Hepatocyte (in vitro differentiated cells): ENCODE results near the gene SLC9A2. TPM values are rescaled to one million over a fixed set of nuclear protein-coding genes. Genes with fewer than 3 reads are reported as not detected.

Experiments
- DNase-seq: peaks from one replicate; pipeline ENCODE4 v3.0.0-alpha.2; 2016; ENCODE audit warnings: low spot score
- H2AFZ ChIP-seq: fragments of 200-600 bp; sonication (generic); 2 replicates; pipeline ENCODE4 v1.6.0; 2016; ENCODE audit warnings: antibody characterized with exemption, mild to moderate bottlenecking
- H3K27ac ChIP-seq: fragments of 200-600 bp; sonication (generic); 2 replicates; pipeline ENCODE4 v1.5.1; 2016; ENCODE audit warnings: mild to moderate bottlenecking
- H3K27me3 ChIP-seq: fragments of 200-600 bp; sonication (generic); 2 replicates; pipeline ENCODE4 v1.6.1; 2016
- H3K36me3 ChIP-seq: fragments of 200-600 bp; sonication (generic); replicated peaks from 2 replicates; pipeline ENCODE4 v1.5.1; 2016; ENCODE audit warnings: low read depth; ENCODE audit not compliant: insufficient read depth
- H3K4me1 ChIP-seq: fragments of 200-600 bp; sonication (generic); 2 replicates; pipeline ENCODE4 v1.5.1; 2016; ENCODE audit warnings: mild to moderate bottlenecking, moderate library complexity; ENCODE audit not compliant: insufficient read depth
- H3K4me2 ChIP-seq: fragments of 200-600 bp; sonication (generic); 2 replicates; pipeline ENCODE4 v1.6.0; 2016
- H3K4me3 ChIP-seq: fragments of 200-600 bp; sonication (generic); 2 replicates; pipeline ENCODE4 v1.5.1; 2016; ENCODE audit warnings: mild to moderate bottlenecking
- H3K79me2 ChIP-seq: fragments of 200-600 bp; sonication (generic); 2 replicates; pipeline ENCODE4 v1.6.0; 2017; ENCODE audit warnings: mild to moderate bottlenecking
- H3K9me2 ChIP-seq: fragments of 200-600 bp; sonication (generic); replicated peaks from 2 replicates; pipeline ENCODE4 v1.6.0; 2017; ENCODE audit warnings: mild to moderate bottlenecking; ENCODE audit not compliant: insufficient read depth
- H3K9me3 ChIP-seq: fragments of 200-600 bp; sonication (generic); 2 replicates; pipeline ENCODE4 v1.5.1; 2016; ENCODE audit warnings: low read depth, mild to moderate bottlenecking
- H4K20me1 ChIP-seq: fragments of 200-600 bp; sonication (generic); 2 replicates; pipeline ENCODE4 v1.6.0; 2016; ENCODE audit warnings: mild to moderate bottlenecking; ENCODE audit not compliant: insufficient read depth, poor library complexity, severe bottlenecking
- EZH2 ChIP-seq: fragments of 200-600 bp; sonication (generic); IDR thresholded peaks from 2 replicates; pipeline ENCODE4 v1.6.1; 2016; ENCODE audit warnings: antibody characterized with exemption, mild to moderate bottlenecking, borderline replicate concordance
- EZH2phosphoT487 ChIP-seq: fragments of 200-600 bp; sonication (generic); IDR thresholded peaks from one replicate; pipeline ENCODE4 v1.6.1; 2018; ENCODE audit warnings: antibody characterized with exemption, mild to moderate bottlenecking, low read depth, moderate library complexity; ENCODE audit not compliant: unreplicated experiment, severe bottlenecking
- WGBS: methylation state at CpG from one replicate; pipeline ENCODE4 v1.1.6; 2016; ENCODE audit warnings: low lambda C conversion rate; ENCODE audit errors: missing lambda C conversion rate; 5-methylcytosine and 5-hydroxymethylcytosine counted together
- polyA plus RNA-seq: library from polyadenylated mRNA; unstranded; fragments of >200 nt; fragmentation: Nextera tagmentation; extraction: Ambion mirVana; gene quantifications from 2 replicates; pipeline ENCODE4 v1.2.1, GENCODE V29; 2016
- total RNA-seq: library from RNA; depleted of rRNA; stranded (reverse); fragments of >200 nt; gene quantifications from 2 replicates; pipeline ENCODE4 v1.2.3, GENCODE V29; 2014
- TF ChIP-seq, protein P1 (sequence below): fragments of 200-600 bp; sonication (generic); IDR thresholded peaks from 2 replicates; pipeline ENCODE4 v1.5.1; 2016; ENCODE audit warnings: antibody characterized with exemption, mild to moderate bottlenecking; ENCODE audit not compliant: poor library complexity

SLC9A2 gene
- total and polyA plus RNA-seq, 2 experiments from 2014 or later = 1.1 to 2.1 TPM

DNA sequence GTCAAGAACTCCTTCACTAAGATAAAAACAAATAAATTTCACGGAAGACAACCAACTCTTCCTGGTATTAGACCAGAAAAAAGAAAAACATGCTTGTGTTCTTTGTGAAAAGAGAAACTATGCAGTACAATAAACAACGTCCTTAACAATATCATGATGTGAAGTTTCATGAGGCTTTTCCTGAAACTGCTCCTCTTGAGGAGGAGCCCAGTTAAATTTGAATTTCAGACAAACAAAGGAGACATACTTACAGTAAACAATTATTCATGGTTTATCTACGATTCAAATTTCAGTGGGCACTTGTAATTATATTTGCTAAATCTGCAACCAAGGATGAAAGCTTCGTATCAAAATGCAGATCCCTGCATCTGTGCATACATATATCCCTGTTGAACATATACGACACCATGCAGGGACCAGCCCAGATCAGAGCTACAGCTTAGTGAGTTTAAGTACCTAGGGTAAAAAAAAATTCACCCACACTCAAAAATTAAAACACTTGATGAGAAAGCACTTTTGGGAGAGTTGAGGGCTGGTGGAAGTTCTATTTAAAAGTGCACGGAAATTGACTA is 24.8 kb upstream of the SLC9A2 start:
- WGBS = 74% methylated on average over 6 of the region's 6 CpGs
- Histone ChIP-seq H3K4me2 (no peak overlapping the region), H3K27me3 (no peaks in the 10 kb centered on the region), H2AFZ (no peak overlapping the region), H3K9me2 (no peaks in the 10 kb centered on the region), H3K36me3 (no peaks in the 10 kb centered on the region), H3K4me3 (no peak overlapping the region), H3K27ac (no peak overlapping the region), H3K4me1 (peaks cover 23% of the 10 kb centered on the region), H3K79me2 (no peaks in the 10 kb centered on the region), H4K20me1 (no peaks in the 10 kb centered on the region), H3K9me3 (no peaks in the 10 kb centered on the region)
- TF ChIP-seq EZH2 (no peak), EZH2phosphoT487 (no peak)
- TF ChIP-seq, protein P1, sequence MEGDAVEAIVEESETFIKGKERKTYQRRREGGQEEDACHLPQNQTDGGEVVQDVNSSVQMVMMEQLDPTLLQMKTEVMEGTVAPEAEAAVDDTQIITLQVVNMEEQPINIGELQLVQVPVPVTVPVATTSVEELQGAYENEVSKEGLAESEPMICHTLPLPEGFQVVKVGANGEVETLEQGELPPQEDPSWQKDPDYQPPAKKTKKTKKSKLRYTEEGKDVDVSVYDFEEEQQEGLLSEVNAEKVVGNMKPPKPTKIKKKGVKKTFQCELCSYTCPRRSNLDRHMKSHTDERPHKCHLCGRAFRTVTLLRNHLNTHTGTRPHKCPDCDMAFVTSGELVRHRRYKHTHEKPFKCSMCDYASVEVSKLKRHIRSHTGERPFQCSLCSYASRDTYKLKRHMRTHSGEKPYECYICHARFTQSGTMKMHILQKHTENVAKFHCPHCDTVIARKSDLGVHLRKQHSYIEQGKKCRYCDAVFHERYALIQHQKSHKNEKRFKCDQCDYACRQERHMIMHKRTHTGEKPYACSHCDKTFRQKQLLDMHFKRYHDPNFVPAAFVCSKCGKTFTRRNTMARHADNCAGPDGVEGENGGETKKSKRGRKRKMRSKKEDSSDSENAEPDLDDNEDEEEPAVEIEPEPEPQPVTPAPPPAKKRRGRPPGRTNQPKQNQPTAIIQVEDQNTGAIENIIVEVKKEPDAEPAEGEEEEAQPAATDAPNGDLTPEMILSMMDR = no peak
- DNase-seq = no peak

DNA sequence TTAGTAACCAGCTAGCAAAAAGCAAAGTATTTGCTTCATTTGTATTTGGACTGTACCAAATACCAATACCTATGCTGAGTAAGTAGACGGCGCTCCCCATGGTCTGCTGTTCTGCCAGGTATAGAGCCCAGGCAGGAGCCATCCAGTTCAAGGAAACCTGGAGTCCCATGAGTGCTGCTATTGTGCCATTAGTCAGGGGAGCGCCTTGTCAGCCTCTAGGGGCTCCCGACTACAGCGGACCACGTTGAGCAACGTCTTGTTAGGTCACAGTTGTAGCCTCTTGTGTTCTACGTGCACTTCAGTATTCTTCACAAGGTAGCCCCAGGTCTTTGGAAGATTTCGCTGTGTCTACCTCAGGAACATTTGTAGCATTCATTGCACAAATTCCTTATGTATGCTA is 21.6 kb upstream of the SLC9A2 start:
- H3K27me3 ChIP-seq = no peaks in the 10 kb centered on the region
- 70% methylated on average over 9 of the region's 9 CpGs for WGBS
- TF ChIP-seq EZH2 (no peak), EZH2phosphoT487 (no peak)
- TF ChIP-seq, protein P1 = no peak
- H2AFZ ChIP-seq = no peak overlapping the region
- H3K27ac ChIP-seq = no peak overlapping the region
- H3K79me2 ChIP-seq = no peaks in the 10 kb centered on the region
- H3K4me2 ChIP-seq = no peak overlapping the region
- H3K36me3 ChIP-seq = no peaks in the 10 kb centered on the region
- no peak for DNase-seq
- H3K4me1 ChIP-seq = peaks cover 16% of the 10 kb centered on the region
- no peaks in the 10 kb centered on the region for H4K20me1 ChIP-seq
- no peaks in the 10 kb centered on the region for H3K9me3 ChIP-seq
- no peak overlapping the region for H3K4me3 ChIP-seq
- H3K9me2 ChIP-seq = no peaks in the 10 kb centered on the region

DNA sequence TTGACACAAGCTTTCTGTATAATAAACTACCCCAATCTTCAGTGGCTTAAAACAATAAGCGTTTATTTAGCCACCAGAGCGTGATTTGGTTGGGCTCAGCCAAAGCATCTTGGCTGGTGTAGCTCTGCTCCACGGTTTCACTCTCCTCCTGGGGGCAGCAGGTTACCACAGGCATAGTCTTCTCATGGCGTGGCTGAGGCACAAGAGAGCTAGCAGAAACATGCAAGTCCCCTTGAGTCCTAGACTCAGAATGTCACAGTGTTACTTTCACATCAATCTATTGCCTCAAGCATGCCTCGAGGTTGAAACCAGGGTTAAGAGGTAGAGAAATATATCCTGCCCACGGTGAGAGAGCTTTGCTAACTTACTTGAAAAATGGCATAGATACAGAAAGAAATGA is 19.9 kb upstream of the SLC9A2 start:
- peaks cover 4% of the 10 kb centered on the region for H3K4me1 ChIP-seq
- no peaks in the 10 kb centered on the region for H3K9me3 ChIP-seq
- H3K79me2 ChIP-seq = no peaks in the 10 kb centered on the region
- TF ChIP-seq EZH2 = no peak
- no peak overlapping the region for H3K27ac ChIP-seq
- H2AFZ ChIP-seq = no peak overlapping the region
- WGBS = 73% methylated on average over 6 of the region's 6 CpGs
- no peaks in the 10 kb centered on the region for H4K20me1 ChIP-seq
- no peak for DNase-seq
- H3K4me3 ChIP-seq = no peak overlapping the region
- H3K27me3 ChIP-seq = no peaks in the 10 kb centered on the region
- no peaks in the 10 kb centered on the region for H3K9me2 ChIP-seq
- no peaks in the 10 kb centered on the region for H3K36me3 ChIP-seq
- no peak overlapping the region for H3K4me2 ChIP-seq

DNA sequence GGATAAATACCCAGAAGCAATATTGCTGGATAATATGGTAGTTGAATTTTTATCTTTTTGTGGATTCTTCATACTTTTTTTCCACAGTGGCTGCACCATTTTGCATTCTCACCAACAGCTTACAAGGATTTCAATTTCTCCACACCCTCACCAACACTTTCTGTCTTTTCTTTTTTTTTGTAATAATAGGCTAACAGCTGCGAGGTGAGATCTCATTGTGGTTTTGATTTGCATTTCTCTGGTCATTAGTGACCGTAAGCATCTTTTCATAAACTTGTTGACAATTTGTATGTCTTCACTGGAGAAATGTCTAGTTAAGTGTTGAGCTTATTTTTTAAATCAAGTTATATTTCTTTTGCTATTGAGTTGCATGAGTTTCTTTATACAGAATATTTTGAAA is 17.6 kb upstream of the SLC9A2 start:
- DNase-seq = no peak
- no peak for TF ChIP-seq EZH2
- TF ChIP-seq, protein P1 = no peak
- no peak for TF ChIP-seq EZH2phosphoT487
- Histone ChIP-seq H3K4me2 (no peak overlapping the region), H3K9me2 (no peaks in the 10 kb centered on the region), H3K36me3 (no peaks in the 10 kb centered on the region), H4K20me1 (no peaks in the 10 kb centered on the region), H3K9me3 (no peaks in the 10 kb centered on the region), H3K79me2 (no peaks in the 10 kb centered on the region), H3K27me3 (no peaks in the 10 kb centered on the region), H3K27ac (no peak overlapping the region), H2AFZ (no peak overlapping the region), H3K4me1 (peaks cover 10% of the 10 kb centered on the region), H3K4me3 (no peak overlapping the region)
- 88% methylated on average over 2 of the region's 2 CpGs for WGBS
